GM10248 (cell line): ENCODE measurements around the gene GLDC.

Experiments used
- CTCF ChIA-PET: fragments of 300-600 bp; sonication (Branson Sonifier 250); formaldehyde crosslinking; extraction: SDS; loops from one replicate; lab custom pipeline; 2021; ENCODE audit warnings: antibody characterized with exemption; lab: Yijun Ruan, JAX
- POLR2A ChIA-PET: fragments of 350-650 bp; sonication (Branson Sonifier 250); formaldehyde crosslinking; extraction: SDS; loops from one replicate; lab custom pipeline; 2020; ENCODE audit warnings: antibody characterized with exemption; lab: Yijun Ruan, JAX
- DNase-seq: peaks from one replicate; pipeline ENCODE4 v3.0.0; 2012; ENCODE audit errors: extremely low spot score
- TF ChIP-seq, protein P1 (sequence below): IDR thresholded peaks from 2 replicates; pipeline ENCODE4 v1.5.1; 2012; ENCODE audit warnings: mild to moderate bottlenecking, low read depth; ENCODE audit errors: extremely low read depth, missing control alignments, control extremely low read depth

Gene GLDC

DNA sequence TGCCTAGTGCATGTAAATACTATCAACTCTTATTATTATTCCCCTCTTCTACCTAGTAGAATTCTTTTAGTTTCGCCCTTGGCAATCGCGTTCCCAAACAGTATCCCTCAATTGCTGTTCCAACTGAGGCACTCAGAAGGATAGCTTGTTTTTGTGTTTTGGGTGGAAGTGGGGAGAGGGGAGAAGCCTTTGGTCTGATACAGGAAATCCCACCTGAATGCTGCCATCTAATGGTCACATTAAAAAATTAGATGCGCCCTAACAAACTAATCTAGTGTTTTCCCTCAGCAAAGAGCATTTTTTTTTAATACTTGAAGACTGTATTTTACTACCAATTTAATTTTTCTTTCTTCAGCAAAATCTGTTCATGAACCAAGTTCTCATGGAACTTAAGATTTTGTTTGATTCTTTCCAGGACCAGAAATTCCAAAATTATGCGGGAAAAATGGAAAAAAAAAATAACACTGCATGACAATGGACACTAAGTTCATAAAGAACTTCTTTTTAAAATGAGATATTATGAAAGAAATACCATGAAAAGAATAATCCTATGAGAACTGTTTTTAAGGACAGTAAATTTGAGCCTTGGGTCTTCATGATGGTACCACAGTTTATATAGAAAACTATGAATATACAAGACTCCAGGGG is 22.2 kb upstream of the GLDC start:
- CTCF ChIA-PET, result interaction anchor here (0.6 to 6.9 kb wide), 24 partner anchors 8 to 644 kb away, joined by 3 to 51 read pairs (median 4); no protein-coding TSS in a partner anchor
- POLR2A ChIA-PET, result no interaction called here
- TF ChIP-seq, protein P1, sequence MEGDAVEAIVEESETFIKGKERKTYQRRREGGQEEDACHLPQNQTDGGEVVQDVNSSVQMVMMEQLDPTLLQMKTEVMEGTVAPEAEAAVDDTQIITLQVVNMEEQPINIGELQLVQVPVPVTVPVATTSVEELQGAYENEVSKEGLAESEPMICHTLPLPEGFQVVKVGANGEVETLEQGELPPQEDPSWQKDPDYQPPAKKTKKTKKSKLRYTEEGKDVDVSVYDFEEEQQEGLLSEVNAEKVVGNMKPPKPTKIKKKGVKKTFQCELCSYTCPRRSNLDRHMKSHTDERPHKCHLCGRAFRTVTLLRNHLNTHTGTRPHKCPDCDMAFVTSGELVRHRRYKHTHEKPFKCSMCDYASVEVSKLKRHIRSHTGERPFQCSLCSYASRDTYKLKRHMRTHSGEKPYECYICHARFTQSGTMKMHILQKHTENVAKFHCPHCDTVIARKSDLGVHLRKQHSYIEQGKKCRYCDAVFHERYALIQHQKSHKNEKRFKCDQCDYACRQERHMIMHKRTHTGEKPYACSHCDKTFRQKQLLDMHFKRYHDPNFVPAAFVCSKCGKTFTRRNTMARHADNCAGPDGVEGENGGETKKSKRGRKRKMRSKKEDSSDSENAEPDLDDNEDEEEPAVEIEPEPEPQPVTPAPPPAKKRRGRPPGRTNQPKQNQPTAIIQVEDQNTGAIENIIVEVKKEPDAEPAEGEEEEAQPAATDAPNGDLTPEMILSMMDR, result peak; percentile 49
- DNase-seq, result peak; percentile 52

DNA sequence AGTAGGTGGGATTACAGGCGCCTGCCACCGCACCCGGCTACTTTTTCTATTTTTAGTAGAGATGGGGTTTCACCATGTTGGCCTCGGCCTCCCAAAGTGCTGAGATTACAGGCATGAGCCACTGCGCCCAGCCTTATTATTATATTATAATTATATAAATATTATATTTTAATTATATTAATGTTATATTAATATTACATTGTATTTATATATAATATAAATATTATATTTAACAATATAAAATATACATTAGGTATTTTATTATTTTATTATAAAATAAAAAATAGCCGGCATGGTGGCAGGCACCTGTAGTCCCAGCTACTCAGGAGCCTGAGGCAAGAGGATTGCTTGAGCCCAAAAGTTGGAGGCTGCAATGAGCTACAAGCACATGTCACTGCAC is 21.6 kb upstream of the GLDC start:
- ChIA-PET POLR2A (no interaction called here), CTCF (interaction anchor here (0.6 to 6.9 kb wide), 25 partner anchors 9 to 643 kb away, joined by 3 to 51 read pairs (median 4); no protein-coding TSS in a partner anchor)
- TF ChIP-seq, protein P1, result no peak
- no peak for DNase-seq

DNA sequence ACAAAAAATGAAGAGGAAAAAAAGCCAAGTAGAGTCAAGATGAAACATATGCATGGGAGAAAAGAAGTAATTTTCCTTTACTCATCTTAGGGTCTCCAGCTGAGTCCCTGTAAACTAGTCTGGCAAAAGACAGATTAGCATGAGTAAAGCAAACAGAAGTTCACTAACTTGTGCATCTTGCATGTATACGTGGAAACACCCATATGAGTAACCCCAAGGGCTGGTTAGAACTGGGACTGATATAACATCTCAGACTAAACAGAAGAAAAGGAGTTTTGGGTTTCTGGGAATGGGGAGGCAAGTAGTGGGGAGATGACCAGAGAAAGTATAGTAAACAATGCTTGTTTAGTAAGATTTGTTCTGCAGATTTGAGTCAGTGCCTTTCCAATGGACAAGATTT is 20.1 kb upstream of the GLDC start:
- ChIA-PET CTCF (interaction anchor here (0.9 to 6.9 kb wide), 4 partner anchors 10 to 74 kb away, joined by 3 to 51 read pairs (median 21); no protein-coding TSS in a partner anchor), POLR2A (no interaction called here)
- TF ChIP-seq, protein P1, result no peak
- no peak for DNase-seq

DNA sequence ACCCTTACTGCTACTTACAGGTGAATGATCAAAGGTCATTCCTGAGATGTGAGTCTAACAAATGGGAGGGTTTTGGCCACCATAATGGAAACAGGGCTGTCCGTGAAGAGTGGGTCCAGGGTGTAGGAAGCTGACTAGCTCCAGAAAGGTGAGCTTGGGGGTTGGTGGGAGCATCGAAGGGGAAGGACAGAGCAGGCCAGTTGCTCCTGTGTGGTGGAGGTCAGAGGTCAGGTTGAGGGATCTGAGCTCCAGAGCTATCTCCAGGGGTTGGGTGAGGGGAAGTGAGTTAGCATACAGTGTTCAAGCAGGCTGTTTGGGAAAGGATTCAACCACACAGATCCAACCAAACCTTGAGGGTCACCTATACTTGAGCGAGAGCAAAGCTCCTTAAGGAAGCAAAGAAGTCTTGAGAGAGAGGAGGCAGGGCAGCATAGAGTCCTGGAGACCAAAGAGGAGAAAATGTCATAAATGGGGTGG is 18.7 kb upstream of the GLDC start:
- ChIA-PET POLR2A (no interaction called here), CTCF (interaction anchor here (1.1 to 6.9 kb wide), 6 partner anchors 9 to 79 kb away, joined by 3 to 51 read pairs (median 4); partner anchors contain the start of gene GLDC)
- TF ChIP-seq, protein P1, result no peak
- DNase-seq, result no peak

DNA sequence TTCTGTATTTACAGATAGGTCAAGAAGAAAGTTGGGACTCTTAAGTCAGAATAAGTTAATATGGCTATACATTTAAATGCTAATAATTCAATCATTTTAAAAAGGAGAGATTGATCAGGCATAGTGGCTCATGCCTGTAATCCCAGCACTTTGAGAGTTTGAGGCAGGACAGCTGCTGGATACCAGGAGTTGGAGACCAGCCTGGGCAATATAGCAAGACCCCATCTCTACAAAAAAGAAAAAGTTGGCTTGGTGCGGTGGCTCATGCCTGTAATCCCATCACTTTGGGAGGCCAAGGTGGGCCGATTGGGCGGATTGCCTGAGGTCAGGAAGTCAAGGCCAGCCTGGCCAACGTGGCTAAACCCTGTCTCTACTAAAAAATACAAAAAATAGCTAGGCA is 15.0 kb upstream of the GLDC start:
- ChIA-PET POLR2A (no interaction called here), CTCF (interaction anchor here (1.3 to 1.4 kb wide), 2 partner anchors 8 to 26 kb away, joined by 3 to 4 read pairs; no protein-coding TSS in a partner anchor)
- no peak for DNase-seq
- TF ChIP-seq, protein P1, result no peak

DNA sequence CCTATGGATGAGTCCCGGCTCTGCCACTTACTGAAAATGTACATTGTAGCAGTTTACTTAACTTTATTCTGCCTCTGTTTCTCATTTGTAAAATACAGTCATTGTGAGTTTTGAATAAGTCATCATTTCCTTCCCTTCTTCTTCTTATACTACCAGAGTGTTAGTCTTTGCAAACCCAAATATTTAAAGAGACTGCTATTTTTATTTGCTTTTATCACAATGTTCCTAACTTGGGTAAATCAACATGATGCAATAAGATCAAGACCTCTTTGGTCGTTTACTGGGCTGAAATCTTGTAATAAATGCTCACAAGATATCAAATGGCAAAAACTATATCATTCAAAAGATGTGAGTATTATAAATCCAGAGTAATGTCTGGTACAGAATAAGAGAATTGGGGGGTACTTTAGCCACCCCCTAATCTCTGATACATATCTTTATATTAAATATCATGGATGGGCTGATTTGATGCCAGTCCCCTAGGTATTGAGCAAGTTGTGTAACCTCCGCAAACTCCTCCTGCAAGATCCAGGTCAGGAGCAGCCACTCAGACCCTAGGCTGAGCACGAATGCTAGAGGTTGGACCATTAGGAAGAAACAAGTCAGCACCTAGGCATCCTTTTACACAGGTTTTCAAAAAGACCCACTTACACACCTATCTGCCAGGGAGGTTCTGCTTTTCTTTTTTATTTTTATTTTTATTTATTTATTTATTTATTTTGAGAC is 13.3 kb upstream of the GLDC start:
- CTCF ChIA-PET, result interaction anchor here (1.3 to 1.4 kb wide), 2 partner anchors 8 to 15 kb away, joined by 3 read pairs; no protein-coding TSS in a partner anchor
- POLR2A ChIA-PET, result no interaction called here
- TF ChIP-seq, protein P1, result no peak
- no peak for DNase-seq
